Uterus (tissue), 4 donors: ENCODE data around the gene ABCC4. TPM values are rescaled to one million over a fixed set of nuclear protein-coding genes. Genes with fewer than 3 reads are reported as not detected.

ENCODE experiments used
- DNase-seq, 2 donors: peaks; one replicate each; pipeline ENCODE4 v3.0.0-alpha.2; 2019 to 2020
- H3K27ac ChIP-seq, 2 donors: fragments of 200-600 bp; sonication (generic); 1 replicate in 1 of 2; 2 replicates in 1 of 2; pipeline ENCODE4 v1.5.1; 2016 to 2018
- H3K27me3 ChIP-seq, 2 donors: fragments of 200-600 bp; sonication (generic); one replicate each; pipeline ENCODE4 v1.5.1; 2018 to 2019; ENCODE audit warnings: control low read depth in 1 of 2
- H3K36me3 ChIP-seq, 2 donors: fragments of 200-600 bp; sonication (generic); one replicate each; pipeline ENCODE4 v1.5.1; 2019; ENCODE audit warnings: control low read depth in 1 of 2
- H3K4me1 ChIP-seq, 2 donors: fragments of 200-600 bp; sonication (generic); one replicate each; pipeline ENCODE4 v1.5.1; 2018 to 2019; ENCODE audit warnings: control low read depth in 1 of 2
- H3K4me3 ChIP-seq, 2 donors: fragments of 200-600 bp; sonication (generic); 1 replicate in 1 of 2; 2 replicates in 1 of 2; pipeline ENCODE4 v1.5.1; 2018 to 2019; ENCODE audit warnings: mild to moderate bottlenecking in 1 of 2
- H3K9me3 ChIP-seq, 2 donors: fragments of 200-600 bp; sonication (generic); one replicate each; pipeline ENCODE4 v1.5.1; 2019; ENCODE audit warnings: control low read depth in 1 of 2
- CTCF ChIP-seq, 4 experiments: fragments of 200-600 bp in 2 of 4; fragments of 450-650 bp in 2 of 4; sonication (generic) in 2 of 4; IDR thresholded peaks; one replicate each; pipeline ENCODE4 v1.5.1; 2016 to 2019; ENCODE audit warnings: antibody characterized with exemption in 4 of 4, mild to moderate bottlenecking in 2 of 4, moderate library complexity in 1 of 4
- POLR2A ChIP-seq, 2 donors: fragments of 450-650 bp; IDR thresholded peaks; one replicate each; pipeline ENCODE4 v1.6.1; 2016; ENCODE audit warnings: antibody characterized with exemption in 2 of 2, mild to moderate bottlenecking in 1 of 2, moderate library complexity in 1 of 2
- intact Hi-C: fragments of 100-400 bp; cut with DNase I; formaldehyde crosslinking; loops from one replicate; pipeline ENCODE4 v1.15.1; 2023; ENCODE audit warnings: low total_unique reads
- total RNA-seq, 4 donors: library from RNA; depleted of rRNA in 3 of 4; stranded (reverse); fragments of >200 nt in 3 of 4; gene quantifications; one replicate each; pipeline versions ENCODE4 v1.1.0 to v1.2.4, GENCODE V29; 2014 to 2023
- donor health status: DM: yes; HTN: yes; CAD: no.

Gene ABCC4, protein sequence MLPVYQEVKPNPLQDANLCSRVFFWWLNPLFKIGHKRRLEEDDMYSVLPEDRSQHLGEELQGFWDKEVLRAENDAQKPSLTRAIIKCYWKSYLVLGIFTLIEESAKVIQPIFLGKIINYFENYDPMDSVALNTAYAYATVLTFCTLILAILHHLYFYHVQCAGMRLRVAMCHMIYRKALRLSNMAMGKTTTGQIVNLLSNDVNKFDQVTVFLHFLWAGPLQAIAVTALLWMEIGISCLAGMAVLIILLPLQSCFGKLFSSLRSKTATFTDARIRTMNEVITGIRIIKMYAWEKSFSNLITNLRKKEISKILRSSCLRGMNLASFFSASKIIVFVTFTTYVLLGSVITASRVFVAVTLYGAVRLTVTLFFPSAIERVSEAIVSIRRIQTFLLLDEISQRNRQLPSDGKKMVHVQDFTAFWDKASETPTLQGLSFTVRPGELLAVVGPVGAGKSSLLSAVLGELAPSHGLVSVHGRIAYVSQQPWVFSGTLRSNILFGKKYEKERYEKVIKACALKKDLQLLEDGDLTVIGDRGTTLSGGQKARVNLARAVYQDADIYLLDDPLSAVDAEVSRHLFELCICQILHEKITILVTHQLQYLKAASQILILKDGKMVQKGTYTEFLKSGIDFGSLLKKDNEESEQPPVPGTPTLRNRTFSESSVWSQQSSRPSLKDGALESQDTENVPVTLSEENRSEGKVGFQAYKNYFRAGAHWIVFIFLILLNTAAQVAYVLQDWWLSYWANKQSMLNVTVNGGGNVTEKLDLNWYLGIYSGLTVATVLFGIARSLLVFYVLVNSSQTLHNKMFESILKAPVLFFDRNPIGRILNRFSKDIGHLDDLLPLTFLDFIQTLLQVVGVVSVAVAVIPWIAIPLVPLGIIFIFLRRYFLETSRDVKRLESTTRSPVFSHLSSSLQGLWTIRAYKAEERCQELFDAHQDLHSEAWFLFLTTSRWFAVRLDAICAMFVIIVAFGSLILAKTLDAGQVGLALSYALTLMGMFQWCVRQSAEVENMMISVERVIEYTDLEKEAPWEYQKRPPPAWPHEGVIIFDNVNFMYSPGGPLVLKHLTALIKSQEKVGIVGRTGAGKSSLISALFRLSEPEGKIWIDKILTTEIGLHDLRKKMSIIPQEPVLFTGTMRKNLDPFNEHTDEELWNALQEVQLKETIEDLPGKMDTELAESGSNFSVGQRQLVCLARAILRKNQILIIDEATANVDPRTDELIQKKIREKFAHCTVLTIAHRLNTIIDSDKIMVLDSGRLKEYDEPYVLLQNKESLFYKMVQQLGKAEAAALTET (N-terminal part only)
- total RNA-seq: 10 to 100 TPM; 13.8 to 37.7 (median 25.3) TPM

DNA sequence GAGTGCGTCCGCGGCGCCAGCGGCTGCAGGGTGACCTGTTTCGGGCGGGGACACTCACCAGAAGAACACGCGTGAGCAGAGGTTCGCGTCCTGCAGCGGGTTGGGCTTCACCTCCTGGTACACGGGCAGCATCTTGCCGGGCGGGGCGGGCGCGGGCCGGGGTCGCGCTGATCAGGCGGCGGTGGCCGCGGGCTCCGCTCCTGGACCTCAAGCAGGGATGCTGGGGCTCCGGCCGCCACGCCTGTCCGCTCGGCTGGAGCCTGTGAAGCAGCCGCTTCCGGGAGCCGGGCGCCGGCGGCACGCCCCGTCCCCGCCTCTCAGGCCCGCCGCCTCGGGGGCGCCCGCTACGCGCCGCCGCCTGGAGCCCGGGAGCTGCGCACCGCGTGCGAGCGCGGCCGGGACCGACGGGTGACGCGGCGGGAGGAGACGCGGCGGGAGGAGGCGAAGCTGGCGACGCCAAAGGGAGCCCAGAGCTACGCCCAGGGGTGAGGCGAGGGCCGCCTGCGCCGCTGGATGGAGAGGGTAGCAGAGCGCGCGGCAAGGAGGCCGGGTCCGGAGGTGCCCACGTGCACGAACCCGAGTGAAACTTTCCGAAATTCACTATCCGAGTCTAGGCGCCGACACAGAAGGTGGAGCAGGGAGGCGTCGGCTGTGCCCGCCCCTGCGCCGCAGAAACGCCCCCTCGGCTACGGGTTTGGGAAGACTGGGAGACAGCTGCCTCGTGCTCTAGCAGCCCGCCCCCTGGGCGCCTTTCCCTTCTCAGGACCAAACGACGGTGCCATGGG, at the start of gene ABCC4:
ABCC4 (minus strand) TSS at position 269 of the 785 bp plus-strand sequence; CDS start at position 132, 137 bp downstream.
- intact Hi-C loops: no loop called here
- Histone ChIP-seq H3K4me3 (peak within 1 kb of the TSS; percentile 41 to 57), H3K4me1 (no peaks in the 10 kb centered on the region), H3K27ac (peak within 1 kb of the TSS; percentile 64 to 70), H3K27me3 (no peaks in the 10 kb centered on the region), H3K36me3 (no peaks in the 10 kb centered on the region), H3K9me3 (no peaks in the 10 kb centered on the region)
- TF ChIP-seq POLR2A (IDR thresholded peaks at IDR 0.05) (peak in 1 of 2 donors; percentile 25), CTCF (IDR thresholded peaks at IDR 0.05) (peak in 1 of 4 experiments; percentile 17)
- peak; percentile 17 to 70 for DNase-seq

- H3K27me3 ChIP-seq: no peaks in the 10 kb centered on the region
- no peak overlapping the region for H3K27ac ChIP-seq
- no peaks in the 10 kb centered on the region for H3K4me1 ChIP-seq
- no peaks in the 10 kb centered on the region for H3K36me3 ChIP-seq
- H3K9me3 ChIP-seq: no peaks in the 10 kb centered on the region
- no peak overlapping the region for H3K4me3 ChIP-seq
- intact Hi-C loops: no loop called here
- TF ChIP-seq CTCF (IDR thresholded peaks at IDR 0.05) (no peak), POLR2A (IDR thresholded peaks at IDR 0.05) (no peak)
- no peak for DNase-seq
These were observed 48.0 kb upstream of the ABCC4 start for GRCh38 chr13:95349267-95349666.

GRCh38 chr13:95343944-95344343, 42.7 kb upstream of the ABCC4 start:
- Histone ChIP-seq H3K4me3 (no peak overlapping the region), H3K4me1 (no peaks in the 10 kb centered on the region), H3K9me3 (no peaks in the 10 kb centered on the region), H3K27me3 (no peaks in the 10 kb centered on the region), H3K27ac (no peak overlapping the region), H3K36me3 (no peaks in the 10 kb centered on the region)
- TF ChIP-seq CTCF (IDR thresholded peaks at IDR 0.05) (no peak), POLR2A (IDR thresholded peaks at IDR 0.05) (no peak)
- DNase-seq: no peak
- intact Hi-C loops: no loop called here

DNA sequence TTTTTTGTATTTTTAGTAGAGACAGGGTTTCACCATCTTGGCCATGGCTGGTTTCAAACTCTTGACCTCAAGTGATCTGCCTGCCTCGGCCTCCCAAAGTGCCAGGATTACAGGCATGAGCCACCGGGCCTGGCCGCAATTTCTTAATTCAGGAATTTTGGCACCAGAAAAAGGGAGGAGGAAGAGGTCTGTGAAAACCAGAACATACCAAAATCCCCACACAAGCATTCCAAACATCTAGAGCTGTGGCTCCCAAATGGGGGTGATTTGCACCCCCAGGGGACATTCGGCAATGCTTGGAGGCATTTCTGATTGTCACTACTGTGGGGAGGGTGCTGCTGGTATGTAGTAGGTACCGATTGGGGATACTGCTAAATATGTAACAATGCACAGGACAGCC, 40.2 kb upstream of the ABCC4 start:
- H3K36me3 ChIP-seq: no peaks in the 10 kb centered on the region
- no peaks in the 10 kb centered on the region for H3K9me3 ChIP-seq
- no peaks in the 10 kb centered on the region for H3K27me3 ChIP-seq
- TF ChIP-seq POLR2A (IDR thresholded peaks at IDR 0.05) (no peak), CTCF (IDR thresholded peaks at IDR 0.05) (no peak)
- H3K4me1 ChIP-seq: no peaks in the 10 kb centered on the region
- DNase-seq: no peak
- H3K4me3 ChIP-seq: no peak overlapping the region
- intact Hi-C loops: no loop called here
- H3K27ac ChIP-seq: no peak overlapping the region
